ENCODE results near the gene ONECUT2. TPM values are rescaled to one million over a fixed set of nuclear protein-coding genes. Genes with fewer than 3 reads are reported as not detected.

Gene ONECUT2
- total RNA-seq, 1 experiment from 2014 or later: 4.3 TPM

DNA sequence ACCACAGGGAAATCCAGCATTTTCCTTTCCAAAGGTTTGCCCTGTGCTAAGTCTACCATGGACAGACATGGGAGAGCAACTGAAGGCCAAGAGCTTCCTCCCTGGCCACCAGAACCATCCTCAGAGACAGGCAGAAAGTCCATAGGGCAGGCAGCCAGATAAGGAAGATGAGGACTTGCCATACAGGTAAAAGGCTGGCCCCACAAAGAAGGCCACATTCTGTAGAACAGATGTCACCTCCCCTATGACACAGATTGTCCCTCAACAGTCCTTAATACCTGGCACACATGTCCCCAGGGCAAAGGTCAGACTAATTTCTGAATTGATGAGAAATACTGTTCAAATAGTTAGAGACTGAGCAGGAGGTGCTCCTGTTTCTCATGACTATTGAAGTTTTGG lies 99.3 kb downstream of the ONECUT2 start (continued):
- TF ChIP-seq, protein P1, sequence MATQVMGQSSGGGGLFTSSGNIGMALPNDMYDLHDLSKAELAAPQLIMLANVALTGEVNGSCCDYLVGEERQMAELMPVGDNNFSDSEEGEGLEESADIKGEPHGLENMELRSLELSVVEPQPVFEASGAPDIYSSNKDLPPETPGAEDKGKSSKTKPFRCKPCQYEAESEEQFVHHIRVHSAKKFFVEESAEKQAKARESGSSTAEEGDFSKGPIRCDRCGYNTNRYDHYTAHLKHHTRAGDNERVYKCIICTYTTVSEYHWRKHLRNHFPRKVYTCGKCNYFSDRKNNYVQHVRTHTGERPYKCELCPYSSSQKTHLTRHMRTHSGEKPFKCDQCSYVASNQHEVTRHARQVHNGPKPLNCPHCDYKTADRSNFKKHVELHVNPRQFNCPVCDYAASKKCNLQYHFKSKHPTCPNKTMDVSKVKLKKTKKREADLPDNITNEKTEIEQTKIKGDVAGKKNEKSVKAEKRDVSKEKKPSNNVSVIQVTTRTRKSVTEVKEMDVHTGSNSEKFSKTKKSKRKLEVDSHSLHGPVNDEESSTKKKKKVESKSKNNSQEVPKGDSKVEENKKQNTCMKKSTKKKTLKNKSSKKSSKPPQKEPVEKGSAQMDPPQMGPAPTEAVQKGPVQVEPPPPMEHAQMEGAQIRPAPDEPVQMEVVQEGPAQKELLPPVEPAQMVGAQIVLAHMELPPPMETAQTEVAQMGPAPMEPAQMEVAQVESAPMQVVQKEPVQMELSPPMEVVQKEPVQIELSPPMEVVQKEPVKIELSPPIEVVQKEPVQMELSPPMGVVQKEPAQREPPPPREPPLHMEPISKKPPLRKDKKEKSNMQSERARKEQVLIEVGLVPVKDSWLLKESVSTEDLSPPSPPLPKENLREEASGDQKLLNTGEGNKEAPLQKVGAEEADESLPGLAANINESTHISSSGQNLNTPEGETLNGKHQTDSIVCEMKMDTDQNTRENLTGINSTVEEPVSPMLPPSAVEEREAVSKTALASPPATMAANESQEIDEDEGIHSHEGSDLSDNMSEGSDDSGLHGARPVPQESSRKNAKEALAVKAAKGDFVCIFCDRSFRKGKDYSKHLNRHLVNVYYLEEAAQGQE (IDR thresholded peaks at IDR 0.05; ENCODE audit: low read depth): no peak
- no peak for TF ChIP-seq ELF1 (IDR thresholded peaks at IDR 0.05; ENCODE audit: borderline replicate concordance, low read depth)

DNA sequence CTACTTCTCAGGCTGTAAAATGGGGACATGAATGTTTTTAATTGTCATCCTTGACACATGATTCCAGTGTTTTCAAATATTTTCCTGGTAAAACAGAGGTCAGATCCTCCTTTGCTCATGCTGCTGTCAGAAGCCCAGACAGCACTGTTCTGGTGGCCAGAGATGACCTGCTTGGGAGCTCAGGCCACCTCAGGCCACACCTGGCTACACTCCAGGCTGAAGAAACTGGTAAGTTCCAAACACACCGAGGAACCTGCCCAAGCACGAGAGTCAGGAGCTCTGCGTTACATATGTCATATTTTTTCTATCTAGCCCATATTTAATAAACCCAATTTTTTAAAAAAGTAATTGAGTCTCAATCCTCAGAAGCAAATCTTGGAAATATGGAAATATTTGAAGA lies 103.4 kb downstream of the ONECUT2 start:
- Histone ChIP-seq H3K9me3 (ENCODE audit: control insufficient read depth in 1 of 2, insufficient read depth in 1 of 2, low read depth in 1 of 2, low read length in 2 of 2) (no peaks in the 10 kb centered on the region), H3K79me2 (ENCODE audit: insufficient read depth, low read length) (no peaks in the 10 kb centered on the region), H2AFZ (ENCODE audit: low read depth, low read length, poor library complexity, severe bottlenecking) (no peak overlapping the region), H3K9me2 (ENCODE audit: insufficient read depth) (no peaks in the 10 kb centered on the region), H3K4me3 (replicated peaks in 1 of 2; ENCODE audit: low read depth in 1 of 2, low read length in 2 of 2) (no peak overlapping the region), H3K9ac (ENCODE audit: low read length) (no peak overlapping the region), H3K4me2 (ENCODE audit: low read length) (no peak overlapping the region), H3K27me3 (ENCODE audit: insufficient read depth, low read length) (no peaks in the 10 kb centered on the region), H3K4me1 (ENCODE audit: control insufficient read depth in 1 of 2, insufficient read depth in 2 of 2, low read length in 2 of 2) (no peaks in the 10 kb centered on the region), H3K27ac (ENCODE audit: low read depth, low read length) (no peak overlapping the region), H3K36me3 (ENCODE audit: control insufficient read depth in 1 of 2, insufficient read depth in 2 of 2, low read length in 2 of 2) (no peaks in the 10 kb centered on the region), H4K20me1 (ENCODE audit: insufficient read depth) (no peaks in the 10 kb centered on the region)
- no TSS peak for BruUV-seq (replicated peaks)
- ATAC-seq: no peak
- ChIA-PET POLR2A (no interaction called here), RAD21 (ENCODE audit: low non-redundant PET in 1 of 2, low total read pairs in 2 of 2, uncharacterized antibody in 2 of 2, unreplicated experiment in 2 of 2) (no interaction called here), CTCF (no interaction called here)
- no peak for TF ChIP-seq CTCF (IDR thresholded peaks at IDR 0.05 in 2 of 3, conservative IDR thresholded peaks at IDR 0.05 in 1 of 3; ENCODE audit: borderline replicate concordance in 1 of 3, insufficient read depth in 1 of 3, low read depth in 2 of 3, low read length in 2 of 3)
- TF ChIP-seq, protein P1 (IDR thresholded peaks at IDR 0.05; ENCODE audit: low read depth): no peak
- TF ChIP-seq POLR2A (IDR thresholded peaks at IDR 0.05; ENCODE audit: borderline replicate concordance, extremely low read depth, insufficient read depth, insufficient read length): no peak
- TF ChIP-seq SIN3A (IDR thresholded peaks at IDR 0.05; ENCODE audit: low read depth): no peak
- no peak for TF ChIP-seq EZH2 (IDR thresholded peaks at IDR 0.05)
- TF ChIP-seq SRF (IDR thresholded peaks at IDR 0.05; ENCODE audit: low read depth): no peak
- intact Hi-C loops (cut with micrococcal nuclease): no loop called here
- no peak for DNase-seq (ENCODE audit: low read depth, low spot score)

Data from HCT116 (cell line).